WTC11 (cell line): Measurements from ENCODE around the gene LRRC58. TPM values are rescaled to one million over a fixed set of nuclear protein-coding genes. Genes with fewer than 3 reads are reported as not detected.

Experiments
- ATAC-seq: fragments of 200-7000 bp; cut with Tn5 transposase; 2 replicates; pipeline ENCODE4 v1.10.0; 2021; ENCODE audit warnings: mild to moderate bottlenecking, moderate library complexity
- CTCF ChIA-PET: fragments of 300-600 bp; sonication (Branson Sonifier 250); formaldehyde crosslinking; loops from one replicate; lab custom pipeline; 2021; ENCODE audit warnings: antibody characterized with exemption; lab: Charles Lee
- POLR2A ChIA-PET: fragments of 350-600 bp; sonication (Branson Sonifier 250); formaldehyde crosslinking; loops from one replicate; lab custom pipeline; 2021; ENCODE audit warnings: antibody characterized with exemption; lab: Charles Lee
- DNase-seq: peaks from one replicate; pipeline ENCODE4 v3.0.0; 2021; ENCODE audit warnings: low spot score
- H3K27ac Mint-ChIP-seq: 2 replicates; pipeline ENCODE4 v1.8.0; 2021; ENCODE audit warnings: mixed read lengths
- H3K27me3 Mint-ChIP-seq: 2 replicates; pipeline ENCODE4 v1.8.0; 2021; ENCODE audit warnings: low read depth, mild to moderate bottlenecking, moderate library complexity, mixed read lengths
- H3K36me3 Mint-ChIP-seq: 2 replicates; pipeline ENCODE4 v1.8.0; 2021; ENCODE audit warnings: mixed read lengths
- H3K4me1 Mint-ChIP-seq: 2 replicates; pipeline ENCODE4 v1.8.0; 2022; ENCODE audit warnings: mixed read lengths
- H3K4me3 Mint-ChIP-seq: 2 replicates; pipeline ENCODE4 v1.8.0; 2021; ENCODE audit warnings: mild to moderate bottlenecking, moderate library complexity, mixed read lengths
- H3K9me3 Mint-ChIP-seq: 2 replicates; pipeline ENCODE4 v1.8.0; 2021; ENCODE audit warnings: mixed read lengths
- AFF4 ChIP-seq: sonication (generic); formaldehyde crosslinking; IDR thresholded peaks from 2 replicates; pipeline ENCODE4 v1.8.1; 2023; ENCODE audit warnings: mild to moderate bottlenecking, missing genetic modification reagents, borderline replicate concordance
- E2F1 ChIP-seq: sonication (generic); formaldehyde crosslinking; IDR thresholded peaks from 2 replicates; pipeline ENCODE4 v1.8.0; 2022; ENCODE audit warnings: mild to moderate bottlenecking, missing genetic modification reagents
- HMGA2 ChIP-seq: fragments of 250-450 bp; sonication (Bioruptor Pico); IDR thresholded peaks from 2 replicates; pipeline ENCODE4 v1.4.0; 2021; ENCODE audit warnings: mild to moderate bottlenecking, moderate library complexity
- IRF2 ChIP-seq: sonication (generic); formaldehyde crosslinking; IDR thresholded peaks from 2 replicates; pipeline ENCODE4 v1.8.0; 2022; ENCODE audit warnings: low read depth, missing genetic modification reagents, borderline replicate concordance
- JAZF1 ChIP-seq: fragments of 250-450 bp; sonication (Bioruptor Pico); IDR thresholded peaks from 2 replicates; pipeline ENCODE4 v1.9.0; 2021; ENCODE audit warnings: moderate library complexity, mild to moderate bottlenecking, inconsistent platforms
- MAX ChIP-seq: sonication (generic); formaldehyde crosslinking; IDR thresholded peaks from 2 replicates; pipeline ENCODE4 v1.8.0; 2022; ENCODE audit warnings: mild to moderate bottlenecking, missing genetic modification reagents
- NFE2L1 ChIP-seq: sonication (generic); formaldehyde crosslinking; IDR thresholded peaks from 2 replicates; pipeline ENCODE4 v1.8.1; 2023; ENCODE audit warnings: missing genetic modification reagents
- PRDM15 ChIP-seq: sonication (generic); formaldehyde crosslinking; IDR thresholded peaks from 2 replicates; pipeline ENCODE4 v1.8.0; 2022; ENCODE audit warnings: missing genetic modification reagents
- PRRX2 ChIP-seq: fragments of 250-450 bp; sonication (Bioruptor Pico); IDR thresholded peaks from 2 replicates; pipeline ENCODE4 v1.8.0; 2021; ENCODE audit warnings: mild to moderate bottlenecking
- RELA ChIP-seq: sonication (generic); formaldehyde crosslinking; IDR thresholded peaks from 2 replicates; pipeline ENCODE4 v1.8.1; 2022; ENCODE audit warnings: missing genetic modification reagents, mild to moderate bottlenecking, borderline replicate concordance
- SOX15 ChIP-seq: fragments of 250-450 bp; sonication (Bioruptor Pico); IDR thresholded peaks from 2 replicates; pipeline ENCODE4 v1.9.0; 2021; ENCODE audit warnings: mild to moderate bottlenecking
- SP1 ChIP-seq: sonication (generic); formaldehyde crosslinking; conservative IDR thresholded peaks from 2 replicates; pipeline ENCODE4 v1.8.1; 2022; ENCODE audit warnings: missing genetic modification reagents
- TEAD1 ChIP-seq: sonication (generic); formaldehyde crosslinking; IDR thresholded peaks from 2 replicates; pipeline ENCODE4 v1.8.0; 2022; ENCODE audit warnings: mild to moderate bottlenecking, missing genetic modification reagents
- TEAD4 ChIP-seq: sonication (generic); formaldehyde crosslinking; IDR thresholded peaks from 2 replicates; pipeline ENCODE4 v1.8.0; 2022; ENCODE audit warnings: mild to moderate bottlenecking, missing genetic modification reagents
- ZBTB43 ChIP-seq: sonication (generic); formaldehyde crosslinking; IDR thresholded peaks from 2 replicates; pipeline ENCODE4 v1.8.1; 2023; ENCODE audit warnings: mild to moderate bottlenecking, missing genetic modification reagents
- ZNF121 ChIP-seq: sonication (generic); formaldehyde crosslinking; IDR thresholded peaks from 2 replicates; pipeline ENCODE4 v1.8.0; 2023; ENCODE audit warnings: missing genetic modification reagents
- ZNF219 ChIP-seq: sonication (generic); formaldehyde crosslinking; IDR thresholded peaks from 2 replicates; pipeline ENCODE4 v1.8.0; 2023; ENCODE audit warnings: missing genetic modification reagents, mild to moderate bottlenecking, borderline replicate concordance
- ZNF396 ChIP-seq: fragments of 250-450 bp; sonication (Bioruptor Pico); IDR thresholded peaks from 2 replicates; pipeline ENCODE4 v1.8.0; 2021; ENCODE audit warnings: mild to moderate bottlenecking, moderate library complexity, borderline replicate concordance
- ZNF425 ChIP-seq: fragments of 250-450 bp; sonication (Bioruptor Pico); conservative IDR thresholded peaks from 2 replicates; pipeline ENCODE4 v1.9.0; 2021; ENCODE audit warnings: mild to moderate bottlenecking
- ZNF532 ChIP-seq: fragments of 250-450 bp; sonication (Bioruptor Pico); IDR thresholded peaks from 2 replicates; pipeline ENCODE4 v1.9.0; 2021; ENCODE audit warnings: mild to moderate bottlenecking, borderline replicate concordance
- total RNA-seq: library from RNA; stranded (reverse); gene quantifications from 3 replicates; pipeline ENCODE4 v1.2.3, GENCODE V29; 2021

Gene LRRC58
- total RNA-seq, 1 experiment from 2014 or later: 15.1 TPM

- no peak for TF ChIP-seq ZNF532 (CRISPR knock-in tag)
Observed at GRCh38 chr3:120394347-120394746, 45.2 kb upstream of the LRRC58 start (continued).

- peaks cover 42% of the 10 kb centered on the region for H3K36me3 Mint-ChIP-seq
- ChIA-PET CTCF (no interaction called here), POLR2A (no interaction called here)
- DNase-seq: no peak
- no peaks in the 10 kb centered on the region for H3K9me3 Mint-ChIP-seq
- TF ChIP-seq E2F1 (CRISPR knock-in tag) (no peak), ZNF121 (CRISPR knock-in tag) (no peak), TEAD1 (CRISPR knock-in tag) (no peak), JAZF1 (CRISPR knock-in tag) (no peak), ZNF396 (CRISPR knock-in tag) (no peak), SP1 (CRISPR knock-in tag) (no peak), SOX15 (CRISPR knock-in tag) (no peak), MAX (CRISPR knock-in tag) (no peak), ZBTB43 (CRISPR knock-in tag) (no peak), ZNF425 (CRISPR knock-in tag) (no peak), HMGA2 (no peak), NFE2L1 (CRISPR knock-in tag) (no peak), ZNF219 (CRISPR knock-in tag) (no peak), IRF2 (CRISPR knock-in tag) (no peak), TEAD4 (CRISPR knock-in tag) (no peak), PRDM15 (CRISPR knock-in tag) (no peak), PRRX2 (no peak), RELA (CRISPR knock-in tag) (no peak), AFF4 (CRISPR knock-in tag) (no peak)
- H3K4me3 Mint-ChIP-seq: no peak overlapping the region
- H3K27me3 Mint-ChIP-seq: no peaks in the 10 kb centered on the region
- ATAC-seq: no peak
- H3K27ac Mint-ChIP-seq: no peak overlapping the region
- no peaks in the 10 kb centered on the region for H3K4me1 Mint-ChIP-seq
Observed at GRCh38 chr3:120393761-120394160, 44.6 kb upstream of the LRRC58 start.
